AG04449 (cell line): Measurements from ENCODE around the gene GPC5.

Source experiments
- CTCF ChIA-PET: fragments of 350-600 bp; formaldehyde crosslinking; extraction: SDS; loops from one replicate; lab custom pipeline; 2021; ENCODE audit warnings: antibody characterized with exemption; lab: Yijun Ruan, JAX
- POLR2A ChIA-PET: fragments of 400-600, 350-600 bp; formaldehyde crosslinking; extraction: SDS; loops from one replicate; lab custom pipeline; 2020; ENCODE audit warnings: antibody characterized with exemption, inconsistent platforms; lab: Yijun Ruan, JAX
- DNase-seq: peaks from one replicate; pipeline ENCODE4 v3.0.0-alpha.2; 2010; ENCODE audit warnings: low read depth, low spot score
- H3K4me3 ChIP-seq: 2 replicates; pipeline ENCODE4 v1.5.1; 2011; ENCODE audit warnings: low read depth, mild to moderate bottlenecking, control low read depth, low read length
- CTCF ChIP-seq: IDR thresholded peaks from one replicate; pipeline ENCODE4 v1.5.1; 2011; ENCODE audit warnings: mild to moderate bottlenecking, moderate library complexity, low read length, control low read depth, inconsistent platforms; ENCODE audit not compliant: insufficient read depth; ENCODE audit errors: missing control alignments

GPC5 gene

GRCh38 chr13:92825938-92826596 lies 1427.6 kb downstream of the GPC5 start:
- CTCF ChIA-PET, result no interaction called here
- POLR2A ChIA-PET, result no interaction called here
- TF ChIP-seq CTCF, result no peak
- H3K4me3 ChIP-seq, result no peak overlapping the region
- DNase-seq, result no peak

- POLR2A ChIA-PET, result no interaction called here
- DNase-seq, result no peak
- no peak overlapping the region for H3K4me3 ChIP-seq
- no peak for TF ChIP-seq CTCF
- CTCF ChIA-PET, result no interaction called here
Measured at GRCh38 chr13:92827503-92827902, 1429.1 kb downstream of the GPC5 start.

- POLR2A ChIA-PET, result no interaction called here
- TF ChIP-seq CTCF, result no peak
- CTCF ChIA-PET, result no interaction called here
- no peak for DNase-seq
- no peak overlapping the region for H3K4me3 ChIP-seq
Measured at GRCh38 chr13:92829930-92830329, 1431.5 kb downstream of the GPC5 start.

GRCh38 chr13:92830821-92831220 lies 1432.4 kb downstream of the GPC5 start:
- TF ChIP-seq CTCF, result no peak
- H3K4me3 ChIP-seq, result no peak overlapping the region
- POLR2A ChIA-PET, result no interaction called here
- CTCF ChIA-PET, result no interaction called here
- DNase-seq, result no peak

- ChIA-PET POLR2A (no interaction called here), CTCF (no interaction called here)
- H3K4me3 ChIP-seq, result no peak overlapping the region
- DNase-seq, result no peak
- no peak for TF ChIP-seq CTCF
Measured at GRCh38 chr13:92833071-92833470, 1434.7 kb downstream of the GPC5 start.

GRCh38 chr13:92836171-92836570 lies 1437.8 kb downstream of the GPC5 start:
- no peak for DNase-seq
- ChIA-PET POLR2A (no interaction called here), CTCF (no interaction called here)
- no peak for TF ChIP-seq CTCF
- H3K4me3 ChIP-seq, result no peak overlapping the region
